ENCODE data around the gene KRT14.
"Not testable (repeated sequence)": the region's sequence is repeated elsewhere in the genome, so short reads cannot be mapped to it uniquely, and the experiment has no call there.

Gene KRT14

DNA sequence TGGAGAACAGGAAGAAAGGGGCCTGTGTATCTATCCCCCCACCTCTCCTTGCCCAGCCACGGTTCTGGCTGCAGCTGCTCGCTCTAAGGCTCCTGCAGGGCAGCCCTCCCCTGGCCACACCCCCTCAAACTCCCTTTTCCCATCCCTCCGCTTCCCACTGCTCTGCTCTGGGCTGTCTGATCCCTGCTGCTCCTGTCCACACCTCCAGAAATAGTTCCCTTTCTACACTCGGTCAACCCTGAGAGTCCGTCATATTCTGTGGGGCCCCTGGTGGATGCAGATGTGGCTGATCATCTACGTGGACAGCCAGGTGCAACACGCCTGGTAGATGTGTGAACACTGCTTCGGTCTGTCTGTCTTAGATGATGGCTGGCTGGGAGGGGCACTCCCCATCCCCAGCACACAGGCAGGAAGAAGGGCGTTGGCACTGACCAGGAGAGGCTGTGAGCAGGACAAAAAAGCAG, 39.3 kb downstream of the KRT14 start:
- no peak for DNase-seq (ENCODE audit: low spot score)

GRCh38 chr17:41546819-41547218, 39.9 kb downstream of the KRT14 start:
- DNase-seq (ENCODE audit: low spot score), result no peak

DNA sequence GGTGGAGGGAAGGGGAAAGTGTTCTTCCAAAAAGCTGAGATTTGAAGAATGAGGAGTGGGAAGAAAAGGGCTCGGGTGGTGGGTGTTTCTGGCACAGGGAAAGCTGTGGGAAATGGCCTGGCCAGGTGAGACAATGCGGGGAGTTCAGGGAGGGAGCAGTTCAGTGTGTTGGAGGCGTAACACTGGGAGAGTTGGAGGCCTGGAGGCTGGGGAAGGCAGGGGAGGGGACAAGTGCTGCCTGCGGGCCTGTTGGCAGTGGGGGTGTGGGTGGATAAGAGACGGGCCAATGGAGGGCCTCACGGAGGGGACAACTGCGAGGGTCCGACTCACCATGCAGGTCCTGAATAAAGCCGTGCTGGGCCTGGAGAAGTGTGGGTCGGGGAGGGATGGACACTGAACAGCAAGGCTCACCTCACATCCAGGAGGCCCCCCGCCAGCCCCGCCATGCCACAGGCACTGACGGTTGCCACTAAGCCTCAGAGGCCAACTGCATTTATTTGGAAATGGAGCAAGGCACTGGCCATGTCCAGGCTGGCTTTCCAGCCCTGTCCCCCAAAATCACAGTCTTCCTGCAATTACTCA, 40.8 kb downstream of the KRT14 start:
- DNase-seq (ENCODE audit: low spot score), result no peak

DNA sequence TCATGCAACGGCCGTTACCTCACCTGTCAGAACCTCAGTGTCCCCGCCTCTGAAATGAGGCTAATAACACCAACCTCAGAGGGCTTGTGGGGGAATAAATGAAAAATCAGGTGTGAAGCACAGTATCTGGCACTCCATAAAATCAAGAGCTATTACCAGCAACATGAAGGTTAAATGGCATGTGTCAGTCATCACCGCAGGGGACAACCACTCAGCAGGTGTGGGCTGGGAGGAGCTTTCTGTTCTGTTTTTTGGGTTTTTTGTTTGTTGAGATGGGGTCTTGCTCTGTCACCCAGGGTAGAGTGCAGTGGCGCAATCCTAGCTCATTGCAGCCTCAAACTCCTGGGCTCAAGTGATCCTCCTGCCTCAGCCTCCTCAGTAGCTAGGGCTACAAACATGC, 41.8 kb downstream of the KRT14 start:
- no peak for DNase-seq (ENCODE audit: low spot score)

DNA sequence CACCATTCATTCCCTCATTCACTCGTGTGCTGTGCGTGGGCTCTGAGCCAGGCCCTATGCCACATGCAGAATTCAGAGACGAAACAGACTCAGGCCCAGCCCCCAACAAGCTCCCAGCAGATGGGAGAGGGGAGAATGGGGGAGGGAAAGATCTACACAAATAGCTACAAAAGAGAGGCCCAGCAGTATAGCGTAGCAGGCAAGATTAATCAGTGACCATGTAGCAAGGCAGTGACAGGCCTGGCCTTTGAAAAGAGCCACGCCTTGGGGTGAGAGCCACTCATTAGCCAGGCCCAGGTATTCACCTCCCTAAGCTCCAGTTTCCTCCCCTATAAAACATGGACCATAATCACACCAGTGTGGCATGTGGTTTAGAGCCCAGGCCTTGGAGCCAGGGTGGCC, 42.2 kb downstream of the KRT14 start:
- DNase-seq (ENCODE audit: low spot score), result no peak

GRCh38 chr17:41542786-41543185, 43.9 kb downstream of the KRT14 start:
- not testable (repeated sequence) for DNase-seq (ENCODE audit: low spot score)

DNA sequence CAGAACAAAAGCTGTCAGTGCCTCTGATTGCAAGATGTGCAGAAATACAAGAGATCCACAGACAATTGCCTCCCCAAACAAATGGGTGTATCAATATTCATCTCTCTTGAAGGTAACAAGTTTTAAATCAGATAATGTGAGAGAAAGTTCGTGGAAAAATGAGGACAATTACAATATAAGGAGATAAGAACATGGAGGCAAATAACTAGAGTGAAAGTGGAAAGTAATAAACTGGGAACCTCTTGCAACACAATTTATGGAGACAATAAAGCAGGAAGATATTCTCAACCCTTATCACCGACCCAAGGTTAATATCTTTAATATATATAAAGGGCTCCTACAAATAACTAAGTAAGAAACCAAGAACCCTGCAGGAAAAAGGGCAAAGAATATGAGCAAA, 44.3 kb downstream of the KRT14 start:
- DNase-seq (ENCODE audit: low spot score), result no peak

DNA sequence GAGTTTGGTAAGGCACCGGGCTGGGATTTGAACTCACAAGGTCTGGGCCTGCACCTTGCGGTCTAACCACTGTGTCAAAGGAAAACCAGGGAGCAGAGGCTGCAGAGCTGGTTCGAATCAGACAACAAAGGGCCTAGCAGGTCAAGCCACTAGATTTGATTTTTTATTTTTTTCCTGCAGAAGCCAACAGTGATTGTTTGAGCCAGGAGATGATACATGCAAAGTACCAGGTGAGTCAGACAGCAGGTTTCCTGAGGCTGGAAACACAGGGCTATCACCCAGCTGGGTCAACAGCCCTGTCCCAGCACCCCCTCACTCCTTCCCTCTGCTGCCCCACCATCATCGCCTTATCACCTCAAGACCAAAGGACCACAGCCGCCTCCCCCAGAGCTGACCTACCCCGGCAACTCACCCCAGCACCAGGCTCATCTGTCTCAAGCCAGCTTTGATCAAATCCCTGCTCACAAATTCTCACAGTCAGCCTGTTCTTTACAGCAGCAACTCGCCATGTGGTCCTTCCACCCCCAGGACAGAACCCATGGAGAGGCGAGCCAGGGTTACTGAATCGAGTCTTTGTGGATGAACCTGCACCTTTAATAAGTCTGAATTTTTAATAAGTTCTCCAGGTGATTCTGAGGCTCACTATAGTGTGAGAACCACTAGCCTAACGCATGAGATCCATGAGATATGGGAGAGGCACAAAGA, 45.6 kb downstream of the KRT14 start:
- no peak for DNase-seq (ENCODE audit: low spot score)

GRCh38 chr17:41539979-41540701, 46.6 kb downstream of the KRT14 start:
- DNase-seq (ENCODE audit: low spot score), result no peak

DNA sequence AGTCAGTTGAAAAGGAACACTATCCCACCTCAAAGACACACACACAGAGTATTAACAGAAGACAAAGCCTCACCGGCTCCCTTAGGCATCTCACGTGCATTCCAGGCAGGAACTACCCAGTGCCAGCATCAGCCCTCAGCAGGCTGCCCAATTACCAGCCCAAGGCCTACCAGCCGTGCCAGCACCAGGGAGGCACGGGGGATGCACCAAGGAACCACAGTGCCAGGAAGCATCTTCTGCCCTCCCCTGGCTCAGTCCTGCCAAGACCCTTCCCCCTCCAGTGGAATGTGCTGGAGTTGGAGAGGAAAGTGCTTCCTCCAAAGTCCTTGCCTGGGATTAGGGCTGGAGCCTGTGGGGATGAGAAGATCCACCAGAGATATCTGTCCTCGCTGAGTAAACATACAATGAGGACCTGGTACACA, 47.6 kb downstream of the KRT14 start:
- no peak for DNase-seq (ENCODE audit: low spot score)

- no peak for DNase-seq (ENCODE audit: low spot score)
Measured at GRCh38 chr17:41538565-41538991, 48.1 kb downstream of the KRT14 start.

- no peak for DNase-seq (ENCODE audit: low spot score)
Measured at GRCh38 chr17:41537990-41538389, 48.7 kb downstream of the KRT14 start.

GRCh38 chr17:41537614-41537954, 49.1 kb downstream of the KRT14 start:
- DNase-seq (ENCODE audit: low spot score), result no peak

DNA sequence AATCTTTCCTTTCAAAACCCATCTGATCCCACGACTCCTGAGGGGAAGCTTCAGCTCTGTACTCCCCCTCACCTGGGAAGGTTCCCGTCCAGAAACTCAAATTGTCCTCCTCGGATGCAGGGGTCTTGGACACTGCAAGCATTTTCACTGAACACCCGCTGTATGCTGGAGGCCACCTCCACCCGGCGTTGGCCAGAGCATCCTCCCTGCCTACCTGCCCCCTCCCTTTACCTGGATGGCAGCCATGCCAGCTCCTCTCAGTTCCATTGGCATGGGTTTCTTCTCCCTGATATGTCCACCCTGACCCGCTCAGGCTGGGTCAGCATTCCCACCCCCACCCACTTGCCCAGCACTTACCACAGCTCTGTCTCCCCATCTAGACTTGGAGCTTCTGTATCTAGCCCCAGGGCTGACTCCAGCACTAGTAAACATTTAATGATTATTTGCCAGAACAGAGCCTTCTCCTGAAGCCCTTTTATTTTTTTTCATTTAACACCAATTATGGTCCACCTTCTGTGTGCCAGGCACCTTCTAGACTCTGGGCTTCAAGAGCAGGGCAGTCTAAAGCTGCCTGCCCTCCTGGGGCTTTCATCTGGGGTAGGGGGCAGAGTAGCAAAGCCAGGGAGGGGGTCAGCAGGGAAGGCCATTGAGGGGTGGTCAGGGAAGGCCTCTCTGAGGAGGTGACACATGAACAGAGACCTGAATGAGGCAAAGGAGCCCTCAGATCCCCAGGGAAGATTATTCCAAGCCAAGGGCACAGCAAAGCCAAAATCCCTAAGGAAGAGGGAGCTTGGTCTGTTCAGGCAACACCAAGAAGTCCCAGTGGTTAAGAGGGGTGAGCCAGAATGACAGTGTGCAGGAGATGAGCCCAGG, 49.7 kb downstream of the KRT14 start:
- DNase-seq (ENCODE audit: low spot score), result no peak

- no peak for DNase-seq (ENCODE audit: low spot score)
Measured at GRCh38 chr17:41535764-41536481, 50.8 kb downstream of the KRT14 start.

- DNase-seq (ENCODE audit: low spot score), result no peak
Measured at GRCh38 chr17:41534899-41535546, 51.7 kb downstream of the KRT14 start.

DNA sequence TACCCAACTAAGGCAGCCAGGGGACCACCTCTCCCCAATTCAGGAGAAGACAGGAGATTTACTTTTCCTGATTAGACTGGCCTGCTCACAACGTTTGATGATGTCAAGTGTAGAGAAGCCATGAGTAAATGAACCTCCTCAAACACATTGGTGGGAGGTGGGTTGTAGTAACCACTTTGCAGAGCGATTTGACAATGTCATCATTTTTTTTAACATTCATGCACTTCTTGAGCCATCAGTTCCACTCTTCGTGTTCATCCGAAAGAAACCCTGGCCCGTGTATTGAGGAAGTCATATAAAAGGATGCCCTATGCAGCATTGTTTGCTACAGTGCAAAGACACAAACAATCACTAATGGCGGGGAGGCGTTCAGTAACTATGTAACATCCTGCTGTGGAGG, 53.1 kb downstream of the KRT14 start:
- DNase-seq (ENCODE audit: low spot score), result no peak

DNA sequence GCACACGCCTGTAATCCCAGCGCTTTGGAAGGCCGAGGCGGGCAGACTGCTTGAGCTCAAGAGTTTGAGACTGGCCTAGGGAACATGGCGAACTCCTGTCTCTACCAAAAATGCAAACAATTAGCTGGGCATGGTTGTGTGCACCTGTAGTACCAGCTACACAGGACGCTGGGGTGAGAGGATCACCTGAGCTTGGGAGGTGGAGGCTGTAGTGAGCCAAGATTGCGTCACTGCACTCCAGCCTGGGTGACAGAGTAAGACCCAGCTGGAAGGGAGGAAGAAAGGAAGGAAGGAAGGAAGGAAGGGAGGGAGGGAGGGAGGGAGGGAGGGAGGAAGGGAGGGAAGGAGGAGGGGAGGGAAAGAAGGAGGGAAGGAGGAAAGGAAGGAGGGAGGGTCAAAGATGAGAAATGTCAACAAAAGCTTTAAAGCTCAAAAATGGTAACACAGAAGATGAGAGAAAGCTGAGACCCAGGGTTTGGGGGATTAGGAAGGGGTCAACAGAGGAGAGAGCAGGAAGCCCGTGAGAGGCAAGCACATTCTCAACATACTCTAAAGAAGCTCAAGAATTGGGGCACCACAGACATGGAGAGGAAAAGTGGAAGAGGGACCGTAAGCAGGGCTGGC, 53.6 kb downstream of the KRT14 start:
- DNase-seq (ENCODE audit: low spot score), result no peak
